Calu3 (cell line): ENCODE results near the gene HBE1. TPM values are rescaled to one million over a fixed set of nuclear protein-coding genes. Genes with fewer than 3 reads are reported as not detected.
A peak's percentile ranks its signal among the peaks of the same experiment; 100 is the strongest.

Experiments
- BruUV-seq: library from RNA; stranded (reverse); fragments of 400-500 nt; replicated peaks from 2 replicates; lab custom pipeline; 2021; lab: Mats Ljungman, UMichigan
- CTCF ChIA-PET: fragments of 300-600 bp; sonication (Branson Sonifier 250); formaldehyde crosslinking; loops from one replicate; lab custom pipeline; 2022; ENCODE audit warnings: antibody characterized with exemption; lab: Charles Lee
- DNase-seq: peaks from one replicate; pipeline ENCODE4 v3.0.0; 2022
- H3K27ac Mint-ChIP-seq: one replicate; pipeline ENCODE4 v1.8.0; 2022; ENCODE audit warnings: mixed read lengths; ENCODE audit not compliant: unreplicated experiment
- H3K27me3 Mint-ChIP-seq: one replicate; pipeline ENCODE4 v1.8.0; 2022; ENCODE audit warnings: mixed read lengths; ENCODE audit not compliant: unreplicated experiment
- H3K36me3 Mint-ChIP-seq: one replicate; pipeline ENCODE4 v1.8.0; 2022; ENCODE audit warnings: mild to moderate bottlenecking, moderate library complexity, mixed read lengths; ENCODE audit not compliant: insufficient read depth, unreplicated experiment
- H3K4me1 Mint-ChIP-seq: one replicate; pipeline ENCODE4 v1.8.0; 2022; ENCODE audit warnings: mild to moderate bottlenecking, low read depth, mixed read lengths; ENCODE audit not compliant: unreplicated experiment
- H3K4me3 Mint-ChIP-seq: one replicate; pipeline ENCODE4 v1.8.0; 2022; ENCODE audit warnings: mild to moderate bottlenecking, low read depth, moderate library complexity, mixed read lengths; ENCODE audit not compliant: unreplicated experiment
- H3K9me3 Mint-ChIP-seq: one replicate; pipeline ENCODE4 v1.8.0; 2022; ENCODE audit warnings: low read depth, mixed read lengths; ENCODE audit not compliant: unreplicated experiment
- CTCF ChIP-seq: fragments of 200-600 bp; IDR thresholded peaks from one replicate; pipeline ENCODE4 v1.8.0; 2022; ENCODE audit warnings: antibody characterized with exemption; ENCODE audit not compliant: unreplicated experiment
- intact Hi-C: fragments of 100-400 bp; cut with micrococcal nuclease; formaldehyde crosslinking; loops from one replicate; pipeline ENCODE4 v1.10.0; 2022; ENCODE audit not compliant: unreplicated experiment
- total RNA-seq: library from RNA; stranded (reverse); gene quantifications from 2 replicates; pipeline ENCODE4 v1.2.3, GENCODE V29; 2022

Gene HBE1
- total RNA-seq, 1 experiment from 2014 or later, result not detected

- intact Hi-C loops, result no loop called here
- CTCF ChIA-PET, result no interaction called here
Measured at GRCh38 chr11:5281596-5281995, 11.9 kb upstream of the HBE1 start.

GRCh38 chr11:5280582-5281102 lies 10.9 kb upstream of the HBE1 start:
- no peak for TF ChIP-seq CTCF
- peak; percentile 40 for DNase-seq
- CTCF ChIA-PET, result no interaction called here
- Mint-ChIP-seq H3K36me3 (no peaks in the 10 kb centered on the region), H3K4me3 (no peak overlapping the region), H3K27me3 (no peaks in the 10 kb centered on the region), H3K27ac (no peak overlapping the region), H3K9me3 (no peaks in the 10 kb centered on the region), H3K4me1 (peaks cover 8% of the 10 kb centered on the region)
- intact Hi-C loops, result no loop called here
- BruUV-seq, result no TSS peak

More at GRCh38 chr11:5281596-5281995, 11.9 kb upstream of the HBE1 start:
- Mint-ChIP-seq H3K9me3 (no peaks in the 10 kb centered on the region), H3K4me1 (peaks cover 8% of the 10 kb centered on the region), H3K27me3 (no peaks in the 10 kb centered on the region), H3K27ac (no peak overlapping the region), H3K36me3 (no peaks in the 10 kb centered on the region), H3K4me3 (no peak overlapping the region)
- no TSS peak for BruUV-seq
- DNase-seq, result no peak
- TF ChIP-seq CTCF, result no peak

GRCh38 chr11:5279471-5280090 lies 9.8 kb upstream of the HBE1 start:
- no peak overlapping the region for H3K4me3 Mint-ChIP-seq
- no peaks in the 10 kb centered on the region for H3K9me3 Mint-ChIP-seq
- intact Hi-C loops, result no loop called here
- no TSS peak for BruUV-seq
- no peak for DNase-seq
- no peaks in the 10 kb centered on the region for H3K27me3 Mint-ChIP-seq
- CTCF ChIA-PET, result interaction anchor here (0.7 kb wide), 1 partner anchor 607 kb away, joined by 4 read pairs; no protein-coding TSS in a partner anchor
- H3K4me1 Mint-ChIP-seq, result peaks cover 8% of the 10 kb centered on the region
- no peak for TF ChIP-seq CTCF
- H3K36me3 Mint-ChIP-seq, result no peaks in the 10 kb centered on the region
- H3K27ac Mint-ChIP-seq, result no peak overlapping the region

DNA sequence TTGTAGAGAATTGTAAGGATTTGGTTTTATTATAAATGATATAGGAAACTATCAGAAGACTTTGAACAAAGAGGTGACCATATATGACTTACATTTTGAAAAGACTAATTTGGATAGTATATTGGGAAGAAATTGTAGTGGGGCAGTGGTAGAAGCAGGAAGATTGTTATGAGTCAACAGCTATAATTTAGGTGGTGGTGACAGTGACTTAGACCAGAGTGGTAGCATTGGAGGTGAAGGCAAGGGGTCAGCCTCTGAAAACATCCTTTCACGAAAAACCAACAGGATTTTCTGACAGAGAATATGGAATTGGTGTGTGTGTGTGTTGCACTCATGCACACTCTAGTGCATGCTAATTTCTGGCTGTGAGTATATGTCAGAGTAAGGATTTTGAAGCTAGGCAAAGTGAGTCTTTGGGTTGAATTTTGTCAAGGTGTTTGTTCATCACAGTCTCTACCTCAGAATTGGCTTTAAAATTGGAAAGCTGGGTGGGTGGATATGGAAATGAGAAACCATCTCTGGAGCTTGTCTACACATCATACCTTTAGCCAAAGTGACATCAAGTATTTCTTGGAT lies 8.2 kb upstream of the HBE1 start:
- H3K9me3 Mint-ChIP-seq, result no peaks in the 10 kb centered on the region
- CTCF ChIA-PET, result no interaction called here
- H3K4me3 Mint-ChIP-seq, result no peak overlapping the region
- peaks cover 8% of the 10 kb centered on the region for H3K4me1 Mint-ChIP-seq
- BruUV-seq, result no TSS peak
- H3K27ac Mint-ChIP-seq, result no peak overlapping the region
- TF ChIP-seq CTCF, result no peak
- H3K27me3 Mint-ChIP-seq, result no peaks in the 10 kb centered on the region
- intact Hi-C loops, result no loop called here
- no peaks in the 10 kb centered on the region for H3K36me3 Mint-ChIP-seq
- no peak for DNase-seq
